Thoracic aorta (tissue), 2 donors: ENCODE measurements around the gene TOP3A. TPM values are rescaled to one million over a fixed set of nuclear protein-coding genes. Genes with fewer than 3 reads are reported as not detected.

Experiments
- ATAC-seq: fragments of 150-250 bp; one replicate; pipeline ENCODE4 v1.8.0; 2017; ENCODE audit warnings: low read depth; ENCODE audit not compliant: insufficient number of reproducible peaks, low FRiP score
- DNase-seq: peaks from one replicate; pipeline ENCODE4 v3.0.0-alpha.2; 2020; ENCODE audit warnings: low spot score
- H3K27ac ChIP-seq, 2 donors: fragments of 200-600 bp; sonication (generic); 1 replicate in 1 of 2; 2 replicates in 1 of 2; pipeline ENCODE4 v1.5.1; 2016; ENCODE audit warnings: mild to moderate bottlenecking in 2 of 2, moderate library complexity in 2 of 2
- H3K27me3 ChIP-seq: fragments of 200-600 bp; sonication (generic); replicated peaks from 2 replicates; pipeline ENCODE4 v1.6.0; 2016; ENCODE audit warnings: mild to moderate bottlenecking; ENCODE audit not compliant: insufficient read depth
- H3K36me3 ChIP-seq: fragments of 200-600 bp; sonication (generic); one replicate; pipeline ENCODE4 v1.5.1; 2016
- H3K4me1 ChIP-seq, 2 donors: fragments of 200-600 bp; sonication (generic); 1 replicate in 1 of 2; 2 replicates in 1 of 2; pipeline versions ENCODE4 v1.5.1 to v1.6.0; 2016; ENCODE audit warnings: low read depth in 2 of 2, mild to moderate bottlenecking in 1 of 2; ENCODE audit not compliant: control insufficient read depth in 1 of 2
- H3K4me3 ChIP-seq: fragments of 200-600 bp; sonication (generic); 2 replicates; pipeline ENCODE4 v1.5.1; 2016; ENCODE audit warnings: mild to moderate bottlenecking
- H3K9me3 ChIP-seq: fragments of 200-600 bp; sonication (generic); 2 replicates; pipeline ENCODE4 v1.5.1; 2016
- CTCF ChIP-seq: fragments of 200-600 bp; sonication (generic); IDR thresholded peaks from one replicate; pipeline ENCODE4 v1.5.1; 2019; ENCODE audit warnings: antibody characterized with exemption
- total RNA-seq, 2 donors: library from RNA; depleted of rRNA; stranded (reverse); fragments of >200 nt; gene quantifications; one replicate each; pipeline versions ENCODE4 v1.1.0 to v1.2.3, GENCODE V29; 2016

The TOP3A gene, protein sequence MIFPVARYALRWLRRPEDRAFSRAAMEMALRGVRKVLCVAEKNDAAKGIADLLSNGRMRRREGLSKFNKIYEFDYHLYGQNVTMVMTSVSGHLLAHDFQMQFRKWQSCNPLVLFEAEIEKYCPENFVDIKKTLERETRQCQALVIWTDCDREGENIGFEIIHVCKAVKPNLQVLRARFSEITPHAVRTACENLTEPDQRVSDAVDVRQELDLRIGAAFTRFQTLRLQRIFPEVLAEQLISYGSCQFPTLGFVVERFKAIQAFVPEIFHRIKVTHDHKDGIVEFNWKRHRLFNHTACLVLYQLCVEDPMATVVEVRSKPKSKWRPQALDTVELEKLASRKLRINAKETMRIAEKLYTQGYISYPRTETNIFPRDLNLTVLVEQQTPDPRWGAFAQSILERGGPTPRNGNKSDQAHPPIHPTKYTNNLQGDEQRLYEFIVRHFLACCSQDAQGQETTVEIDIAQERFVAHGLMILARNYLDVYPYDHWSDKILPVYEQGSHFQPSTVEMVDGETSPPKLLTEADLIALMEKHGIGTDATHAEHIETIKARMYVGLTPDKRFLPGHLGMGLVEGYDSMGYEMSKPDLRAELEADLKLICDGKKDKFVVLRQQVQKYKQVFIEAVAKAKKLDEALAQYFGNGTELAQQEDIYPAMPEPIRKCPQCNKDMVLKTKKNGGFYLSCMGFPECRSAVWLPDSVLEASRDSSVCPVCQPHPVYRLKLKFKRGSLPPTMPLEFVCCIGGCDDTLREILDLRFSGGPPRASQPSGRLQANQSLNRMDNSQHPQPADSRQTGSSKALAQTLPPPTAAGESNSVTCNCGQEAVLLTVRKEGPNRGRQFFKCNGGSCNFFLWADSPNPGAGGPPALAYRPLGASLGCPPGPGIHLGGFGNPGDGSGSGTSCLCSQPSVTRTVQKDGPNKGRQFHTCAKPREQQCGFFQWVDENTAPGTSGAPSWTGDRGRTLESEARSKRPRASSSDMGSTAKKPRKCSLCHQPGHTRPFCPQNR
- 10 to 100 TPM; 33.4 to 54.6 TPM for total RNA-seq

GRCh38 chr17:18314731-18315561 lies at the start of gene TOP3A, which contains the start of gene SMCR8:
Gene TOP3A (minus strand): TSS chr17:18314994. CDS start chr17:18314778, 216 bp downstream.
Gene SMCR8 (plus strand): TSS chr17:18315293. CDS start chr17:18315790, 497 bp downstream.
- DNase-seq, result peak; percentile 97
- peaks cover 31 to 66% of the 10 kb centered on the region in 2 donors for H3K4me1 ChIP-seq
- no peaks in the 10 kb centered on the region for H3K9me3 ChIP-seq
- TF ChIP-seq CTCF, result no peak
- peak; percentile 99 for ATAC-seq
- H3K4me3 ChIP-seq, result peak within 1 kb of the TSS; percentile 91
- H3K27me3 ChIP-seq, result no peaks in the 10 kb centered on the region
- H3K36me3 ChIP-seq, result no peaks in the 10 kb centered on the region
- peak within 1 kb of the TSS; percentile 87 to 91 for H3K27ac ChIP-seq

DNA sequence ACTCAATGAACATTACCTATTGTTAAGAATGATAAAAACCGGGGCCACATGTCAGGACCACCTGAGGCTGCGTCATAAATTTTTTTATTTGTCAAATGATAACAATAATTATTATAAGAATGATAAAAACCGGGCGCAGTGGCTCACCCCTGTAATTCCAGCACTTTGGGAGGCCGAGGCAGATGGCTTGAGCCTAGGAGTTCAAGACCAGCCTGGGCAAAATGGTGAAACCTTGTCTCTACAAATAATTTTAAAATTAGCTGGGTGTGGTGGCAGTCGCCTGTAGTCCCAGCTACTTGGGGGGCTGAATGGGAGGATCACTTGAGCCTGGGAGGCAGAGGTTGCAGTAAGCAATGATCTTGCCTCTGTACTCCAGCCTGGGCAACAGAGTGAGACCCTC lies 49.4 kb upstream of the TOP3A start:
- TF ChIP-seq CTCF, result no peak
- Histone ChIP-seq H3K36me3 (no peaks in the 10 kb centered on the region), H3K9me3 (no peaks in the 10 kb centered on the region), H3K4me3 (no peak overlapping the region), H3K27me3 (no peaks in the 10 kb centered on the region), H3K4me1 (peaks cover 5 to 13% of the 10 kb centered on the region in 2 donors), H3K27ac (no peak overlapping the region)
- DNase-seq (no peak), ATAC-seq (no peak)

DNA sequence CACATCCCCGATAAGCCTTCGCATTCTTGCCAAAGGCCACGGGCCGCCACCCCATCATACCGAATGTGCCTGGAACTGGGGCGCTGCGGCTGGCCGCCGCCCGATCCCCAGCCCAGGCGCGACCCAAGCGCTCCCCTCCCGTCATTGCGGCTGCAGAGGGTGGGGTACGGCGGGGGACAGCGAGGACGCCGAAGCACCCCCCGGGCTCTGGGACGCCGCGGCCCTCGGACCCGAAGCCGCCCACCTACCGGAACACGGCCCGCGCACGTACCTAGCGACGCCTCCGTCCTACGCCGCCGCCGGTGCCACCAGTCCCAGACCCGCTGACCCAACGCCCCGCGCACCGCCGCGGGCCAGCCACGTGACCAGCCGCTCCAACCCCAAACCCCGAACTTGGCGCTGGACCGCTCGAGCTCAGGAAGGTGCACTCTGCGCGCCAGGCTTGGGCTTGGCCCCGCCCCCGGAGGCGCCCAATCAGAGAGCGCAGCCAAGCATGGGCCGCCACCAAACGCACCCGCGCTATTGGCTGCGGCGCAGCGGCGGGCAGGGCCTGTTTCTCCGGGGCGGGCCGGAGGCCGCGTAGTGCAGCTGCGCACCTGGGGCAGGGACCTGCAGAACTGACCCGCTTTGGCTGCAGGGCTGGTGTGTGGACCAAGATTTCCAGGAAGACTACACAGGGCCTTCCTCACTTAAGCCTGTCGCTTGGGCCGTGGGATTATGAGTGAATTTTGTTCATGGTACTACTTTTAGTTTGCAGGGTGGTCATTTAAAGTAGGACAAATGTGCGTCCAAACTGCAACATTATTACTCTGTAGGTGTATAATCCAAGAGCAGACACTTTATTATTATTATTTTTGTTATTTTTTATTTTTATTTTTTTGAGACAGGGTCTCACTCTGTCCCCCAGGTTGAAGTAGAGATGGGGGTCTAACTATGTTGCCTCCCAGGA lies 48.6 kb upstream of the TOP3A start, which contains the start of gene SHMT1:
SHMT1 (minus strand) TSS at position 450 of the 949 bp plus-strand sequence. CDS start 7,569 bp downstream, outside the sequence.
- H3K27ac ChIP-seq, result peak within 1 kb of the TSS; percentile 60 to 62
- H3K27me3 ChIP-seq, result no peaks in the 10 kb centered on the region
- peak within 1 kb of the TSS; percentile 78 for H3K4me3 ChIP-seq
- H3K36me3 ChIP-seq, result no peaks in the 10 kb centered on the region
- DNase-seq (peak; percentile 74), ATAC-seq (peak; percentile 76)
- no peaks in the 10 kb centered on the region for H3K9me3 ChIP-seq
- H3K4me1 ChIP-seq, result peaks cover 5 to 13% of the 10 kb centered on the region in 2 donors
- no peak for TF ChIP-seq CTCF

- Histone ChIP-seq H3K4me3 (peak overlapping the region; percentile 78), H3K4me1 (peaks cover 5 to 13% of the 10 kb centered on the region in 2 donors), H3K27ac (peak overlapping the region; percentile 60 to 62), H3K36me3 (no peaks in the 10 kb centered on the region), H3K27me3 (no peaks in the 10 kb centered on the region), H3K9me3 (no peaks in the 10 kb centered on the region)
- DNase-seq (no peak), ATAC-seq (no peak)
- TF ChIP-seq CTCF, result no peak
Observed at GRCh38 chr17:18362698-18363100, 47.9 kb upstream of the TOP3A start.
